HL-60 (cell line): Measurements from ENCODE around the gene PLOD3.

Experiments used
- CTCF ChIP-seq: IDR thresholded peaks from one replicate; pipeline ENCODE4 v1.5.1; 2011; ENCODE audit warnings: low read length, control low read depth, inconsistent platforms; ENCODE audit not compliant: insufficient read depth
- GABPA ChIP-seq: IDR thresholded peaks from 2 replicates; pipeline ENCODE4 v1.6.1; 2012; ENCODE audit warnings: low read depth
- POLR2AphosphoS5 ChIP-seq: IDR thresholded peaks from 2 replicates; pipeline ENCODE4 v1.6.1; 2012; ENCODE audit warnings: low read depth
- SPI1 ChIP-seq: IDR thresholded peaks from 2 replicates; pipeline ENCODE4 v1.6.1; 2012; ENCODE audit warnings: low read depth, mild to moderate bottlenecking, borderline replicate concordance
- TF ChIP-seq, protein P1 (sequence below): IDR thresholded peaks from 2 replicates; pipeline ENCODE4 v1.6.1; 2012; ENCODE audit warnings: low read depth; ENCODE audit not compliant: insufficient replicate concordance

- no peak for TF ChIP-seq CTCF
- no peak for TF ChIP-seq GABPA
- TF ChIP-seq, protein P1, sequence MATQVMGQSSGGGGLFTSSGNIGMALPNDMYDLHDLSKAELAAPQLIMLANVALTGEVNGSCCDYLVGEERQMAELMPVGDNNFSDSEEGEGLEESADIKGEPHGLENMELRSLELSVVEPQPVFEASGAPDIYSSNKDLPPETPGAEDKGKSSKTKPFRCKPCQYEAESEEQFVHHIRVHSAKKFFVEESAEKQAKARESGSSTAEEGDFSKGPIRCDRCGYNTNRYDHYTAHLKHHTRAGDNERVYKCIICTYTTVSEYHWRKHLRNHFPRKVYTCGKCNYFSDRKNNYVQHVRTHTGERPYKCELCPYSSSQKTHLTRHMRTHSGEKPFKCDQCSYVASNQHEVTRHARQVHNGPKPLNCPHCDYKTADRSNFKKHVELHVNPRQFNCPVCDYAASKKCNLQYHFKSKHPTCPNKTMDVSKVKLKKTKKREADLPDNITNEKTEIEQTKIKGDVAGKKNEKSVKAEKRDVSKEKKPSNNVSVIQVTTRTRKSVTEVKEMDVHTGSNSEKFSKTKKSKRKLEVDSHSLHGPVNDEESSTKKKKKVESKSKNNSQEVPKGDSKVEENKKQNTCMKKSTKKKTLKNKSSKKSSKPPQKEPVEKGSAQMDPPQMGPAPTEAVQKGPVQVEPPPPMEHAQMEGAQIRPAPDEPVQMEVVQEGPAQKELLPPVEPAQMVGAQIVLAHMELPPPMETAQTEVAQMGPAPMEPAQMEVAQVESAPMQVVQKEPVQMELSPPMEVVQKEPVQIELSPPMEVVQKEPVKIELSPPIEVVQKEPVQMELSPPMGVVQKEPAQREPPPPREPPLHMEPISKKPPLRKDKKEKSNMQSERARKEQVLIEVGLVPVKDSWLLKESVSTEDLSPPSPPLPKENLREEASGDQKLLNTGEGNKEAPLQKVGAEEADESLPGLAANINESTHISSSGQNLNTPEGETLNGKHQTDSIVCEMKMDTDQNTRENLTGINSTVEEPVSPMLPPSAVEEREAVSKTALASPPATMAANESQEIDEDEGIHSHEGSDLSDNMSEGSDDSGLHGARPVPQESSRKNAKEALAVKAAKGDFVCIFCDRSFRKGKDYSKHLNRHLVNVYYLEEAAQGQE: no peak
- TF ChIP-seq POLR2AphosphoS5: no peak
- no peak for TF ChIP-seq SPI1
Observed at GRCh38 chr7:101200504-101200861, 16.9 kb downstream of the PLOD3 start.
